Neural cell (in vitro differentiated cells): ENCODE measurements around the gene PIWIL1. TPM values are rescaled to one million over a fixed set of nuclear protein-coding genes. Genes with fewer than 3 reads are reported as not detected.

ENCODE experiments used
- H2AFZ ChIP-seq: fragments of 200-600, 300-800 bp; sonication (generic), shearing (Covaris generic); 2 replicates; pipeline ENCODE4 v1.6.0; 2014; ENCODE audit warnings: low read depth, mild to moderate bottlenecking, antibody characterized with exemption, low read length, moderate library complexity
- H3F3A ChIP-seq: fragments of 200-600 bp; shearing (Covaris generic); 2 replicates; pipeline ENCODE4 v1.6.1; 2016; ENCODE audit warnings: mild to moderate bottlenecking, moderate library complexity, mixed read lengths, antibody characterized with exemption, low read length; ENCODE audit not compliant: insufficient read depth, poor library complexity, severe bottlenecking
- H3K27ac ChIP-seq: fragments of 200-600, 300-800 bp; sonication (generic), shearing (Covaris generic); 2 replicates; pipeline ENCODE4 v1.5.1; 2014; ENCODE audit warnings: mild to moderate bottlenecking, low read length, moderate library complexity
- H3K27me3 ChIP-seq: fragments of 300-800, 200-600 bp; sonication (generic), shearing (Covaris generic); 2 replicates; pipeline ENCODE4 v1.6.0; 2014; ENCODE audit warnings: mild to moderate bottlenecking, low read depth, low read length, moderate library complexity; ENCODE audit not compliant: insufficient read depth
- H3K36me3 ChIP-seq: fragments of 300-800, 200-600 bp; sonication (generic), shearing (Covaris generic); 2 replicates; pipeline ENCODE4 v1.5.1; 2014; ENCODE audit warnings: mild to moderate bottlenecking, antibody characterized with exemption, low read length, moderate library complexity; ENCODE audit not compliant: insufficient read depth
- H3K4me2 ChIP-seq: fragments of 300-800, 200-600 bp; sonication (generic), shearing (Covaris generic); 2 replicates; pipeline ENCODE4 v1.6.0; 2014; ENCODE audit warnings: mild to moderate bottlenecking, low read length
- H3K4me3 ChIP-seq: fragments of 300-800, 200-600 bp; sonication (generic), shearing (Covaris generic); 2 replicates; pipeline ENCODE4 v1.5.1; 2014; ENCODE audit warnings: mild to moderate bottlenecking, low read length, moderate library complexity
- H3K79me2 ChIP-seq: fragments of 200-600 bp; shearing (Covaris generic); replicated peaks from 2 replicates; pipeline ENCODE4 v1.6.0; 2014; ENCODE audit warnings: mild to moderate bottlenecking, low read length, moderate library complexity; ENCODE audit not compliant: insufficient read depth
- H3K9ac ChIP-seq: fragments of 300-800, 200-600 bp; sonication (generic), shearing (Covaris generic); 2 replicates; pipeline ENCODE4 v1.6.1; 2016; ENCODE audit warnings: mild to moderate bottlenecking, low read length, mixed read lengths
- H3K9me2 ChIP-seq: fragments of 200-600 bp; shearing (Covaris generic); 2 replicates; pipeline ENCODE4 v1.6.1; 2016; ENCODE audit warnings: mild to moderate bottlenecking, low read length, mixed read lengths; ENCODE audit not compliant: insufficient read depth
- H3K9me3 ChIP-seq: fragments of 200-600, 300-800 bp; sonication (generic), shearing (Covaris generic); 2 replicates; pipeline ENCODE4 v1.6.1; 2016; ENCODE audit warnings: mild to moderate bottlenecking, mixed run types, low read length, moderate library complexity, mixed read lengths
- H4K20me1 ChIP-seq: fragments of 200-600 bp; shearing (Covaris generic); 2 replicates; pipeline ENCODE4 v1.6.1; 2016; ENCODE audit warnings: mild to moderate bottlenecking, mixed run types; ENCODE audit not compliant: insufficient read depth
- CTCF ChIP-seq: fragments of 450-650 bp; IDR thresholded peaks from 2 replicates; pipeline ENCODE4 v1.5.1; 2014; ENCODE audit warnings: antibody characterized with exemption, mild to moderate bottlenecking, moderate library complexity; ENCODE audit not compliant: poor library complexity, severe bottlenecking
- EP300 ChIP-seq: fragments of 450-650 bp; conservative IDR thresholded peaks from 2 replicates; pipeline ENCODE4 v1.6.1; 2014; ENCODE audit warnings: antibody characterized with exemption, mild to moderate bottlenecking, moderate library complexity; ENCODE audit not compliant: poor library complexity, severe bottlenecking
- EZH2 ChIP-seq: fragments of 200-600, 300-800 bp; shearing (Covaris generic), sonication (generic); IDR thresholded peaks from 2 replicates; pipeline ENCODE4 v1.6.1; 2014; ENCODE audit warnings: antibody characterized with exemption, low read length, borderline replicate concordance, mild to moderate bottlenecking; ENCODE audit not compliant: insufficient read depth, poor library complexity, severe bottlenecking
- MXI1 ChIP-seq: fragments of 450-650 bp; conservative IDR thresholded peaks from 2 replicates; pipeline ENCODE4 v1.6.1; 2014; ENCODE audit warnings: antibody characterized with exemption, mild to moderate bottlenecking; ENCODE audit not compliant: poor library complexity, severe bottlenecking
- POLR2AphosphoS5 ChIP-seq: IDR thresholded peaks from 2 replicates; pipeline ENCODE4 v1.6.1; 2012
- RAD21 ChIP-seq: fragments of 450-650 bp; conservative IDR thresholded peaks from 2 replicates; pipeline ENCODE4 v1.6.1; 2014; ENCODE audit warnings: antibody characterized with exemption, mild to moderate bottlenecking, moderate library complexity
- REST ChIP-seq: IDR thresholded peaks from 2 replicates; pipeline ENCODE4 v1.6.1; 2012; ENCODE audit warnings: borderline replicate concordance
- SMC3 ChIP-seq: fragments of 450-650 bp; conservative IDR thresholded peaks from 2 replicates; pipeline ENCODE4 v1.6.1; 2014; ENCODE audit warnings: antibody characterized with exemption, mild to moderate bottlenecking, moderate library complexity; ENCODE audit not compliant: poor library complexity
- polyA plus RNA-seq: library from polyadenylated mRNA; depleted of rRNA; stranded (reverse); fragments of >200 nt; gene quantifications from 2 replicates; pipeline ENCODE4 v1.2.3, GENCODE V29; 2014

The PIWIL1 gene
- polyA plus RNA-seq, 1 donor from 2014 or later, result not detected

- Histone ChIP-seq H3F3A (no peaks in the 10 kb centered on the region), H3K27me3 (no peaks in the 10 kb centered on the region), H3K4me2 (no peak overlapping the region), H3K9ac (no peak overlapping the region), H3K27ac (no peak overlapping the region), H3K9me3 (no peaks in the 10 kb centered on the region), H2AFZ (no peak overlapping the region), H3K79me2 (no peaks in the 10 kb centered on the region), H3K36me3 (no peaks in the 10 kb centered on the region), H3K4me3 (no peak overlapping the region), H3K9me2 (no peaks in the 10 kb centered on the region), H4K20me1 (no peaks in the 10 kb centered on the region)
- TF ChIP-seq EZH2 (no peak), MXI1 (no peak), CTCF (no peak), RAD21 (no peak), EP300 (no peak), POLR2AphosphoS5 (no peak)
Observed at GRCh38 chr12:130356222-130356621, 18.5 kb downstream of the PIWIL1 start.

GRCh38 chr12:130357241-130357640 is 19.6 kb downstream of the PIWIL1 start:
- Histone ChIP-seq H3K36me3 (no peaks in the 10 kb centered on the region), H3K79me2 (no peaks in the 10 kb centered on the region), H3F3A (no peaks in the 10 kb centered on the region), H3K27ac (no peak overlapping the region), H3K9ac (no peak overlapping the region), H3K9me3 (no peaks in the 10 kb centered on the region), H2AFZ (no peak overlapping the region), H3K9me2 (no peaks in the 10 kb centered on the region), H3K27me3 (no peaks in the 10 kb centered on the region), H4K20me1 (no peaks in the 10 kb centered on the region), H3K4me3 (no peak overlapping the region), H3K4me2 (no peak overlapping the region)
- TF ChIP-seq REST (no peak), EZH2 (no peak), POLR2AphosphoS5 (no peak), MXI1 (no peak)

GRCh38 chr12:130357729-130358330 is 20.1 kb downstream of the PIWIL1 start:
- Histone ChIP-seq H3K4me2 (no peak overlapping the region), H2AFZ (no peak overlapping the region), H3K9ac (no peak overlapping the region), H3K4me3 (no peak overlapping the region), H3K36me3 (no peaks in the 10 kb centered on the region), H3K9me2 (no peaks in the 10 kb centered on the region), H3K9me3 (no peaks in the 10 kb centered on the region), H3F3A (no peaks in the 10 kb centered on the region), H4K20me1 (no peaks in the 10 kb centered on the region), H3K27me3 (no peaks in the 10 kb centered on the region), H3K27ac (no peak overlapping the region), H3K79me2 (no peaks in the 10 kb centered on the region)
- TF ChIP-seq SMC3 (no peak), MXI1 (no peak), CTCF (no peak), EZH2 (no peak), REST (no peak), EP300 (no peak)
